Osteocyte (in vitro differentiated cells): ENCODE measurements around the gene HADHA. TPM values are rescaled to one million over a fixed set of nuclear protein-coding genes. Genes with fewer than 3 reads are reported as not detected.
"Not testable (repeated sequence)": the region's sequence is repeated elsewhere in the genome, so short reads cannot be mapped to it uniquely, and the experiment has no call there.

Experiments
- DNase-seq: peaks from one replicate; pipeline ENCODE4 v3.0.0; 2021; ENCODE audit warnings: mixed read lengths; ENCODE audit not compliant: unreplicated experiment; ENCODE audit errors: extremely low spot score
- H3K27ac Mint-ChIP-seq: one replicate; pipeline ENCODE4 v1.8.0; 2021; ENCODE audit warnings: mild to moderate bottlenecking, mixed read lengths; ENCODE audit not compliant: unreplicated experiment
- H3K27me3 Mint-ChIP-seq: one replicate; pipeline ENCODE4 v1.8.0; 2021; ENCODE audit warnings: mixed read lengths; ENCODE audit not compliant: unreplicated experiment
- H3K36me3 Mint-ChIP-seq: one replicate; pipeline ENCODE4 v1.8.0; 2021; ENCODE audit warnings: mixed read lengths; ENCODE audit not compliant: unreplicated experiment
- H3K4me1 Mint-ChIP-seq: one replicate; pipeline ENCODE4 v1.8.0; 2021; ENCODE audit warnings: mixed read lengths; ENCODE audit not compliant: unreplicated experiment
- H3K4me3 Mint-ChIP-seq: one replicate; pipeline ENCODE4 v1.8.0; 2021; ENCODE audit warnings: mild to moderate bottlenecking, moderate library complexity, mixed read lengths; ENCODE audit not compliant: unreplicated experiment
- H3K9me3 Mint-ChIP-seq: one replicate; pipeline ENCODE4 v1.8.0; 2021; ENCODE audit warnings: mixed read lengths; ENCODE audit not compliant: unreplicated experiment
- total RNA-seq: library from RNA; stranded (reverse); gene quantifications from 2 replicates; pipeline ENCODE4 v1.2.1, GENCODE V29; 2021
- TF ChIP-seq, protein P1 (sequence below): fragments of 200-600 bp; sonication (generic); IDR thresholded peaks from 2 replicates; pipeline ENCODE4 v1.5.0; 2021; ENCODE audit warnings: antibody characterized with exemption, mild to moderate bottlenecking, moderate library complexity

Gene HADHA
- total RNA-seq, 1 donor from 2014 or later, result 114 TPM

DNA sequence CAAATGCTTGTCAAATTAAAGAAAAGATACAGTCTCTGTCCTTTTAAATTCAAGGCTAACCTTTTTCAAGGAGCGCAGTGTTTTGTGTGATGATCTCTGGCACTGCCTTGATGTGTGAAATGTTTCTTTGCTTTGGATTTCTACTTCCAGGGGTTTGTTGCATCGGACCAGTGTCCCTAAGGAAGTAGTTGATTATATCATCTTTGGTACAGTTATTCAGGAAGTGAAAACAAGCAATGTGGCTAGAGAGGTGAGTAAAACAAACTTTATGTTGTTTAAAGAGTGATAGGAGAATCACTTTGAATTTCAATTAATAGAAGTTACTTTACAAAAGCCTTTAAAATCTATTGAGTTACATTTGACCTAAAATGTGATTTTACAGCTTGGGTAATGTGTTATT is 29.1 kb upstream of the HADHA start:
- no peak for DNase-seq
- Mint-ChIP-seq H3K27ac (peak overlapping the region; percentile 83), H3K9me3 (no peaks in the 10 kb centered on the region)

GRCh38 chr2:26270373-26270772 is 25.9 kb upstream of the HADHA start:
- Mint-ChIP-seq H3K36me3 (peaks cover 21% of the 10 kb centered on the region), H3K9me3 (no peaks in the 10 kb centered on the region), H3K27ac (no peak overlapping the region), H3K27me3 (no peaks in the 10 kb centered on the region), H3K4me3 (no peak overlapping the region), H3K4me1 (peaks cover 9% of the 10 kb centered on the region)
- no peak for DNase-seq
- TF ChIP-seq, protein P1, sequence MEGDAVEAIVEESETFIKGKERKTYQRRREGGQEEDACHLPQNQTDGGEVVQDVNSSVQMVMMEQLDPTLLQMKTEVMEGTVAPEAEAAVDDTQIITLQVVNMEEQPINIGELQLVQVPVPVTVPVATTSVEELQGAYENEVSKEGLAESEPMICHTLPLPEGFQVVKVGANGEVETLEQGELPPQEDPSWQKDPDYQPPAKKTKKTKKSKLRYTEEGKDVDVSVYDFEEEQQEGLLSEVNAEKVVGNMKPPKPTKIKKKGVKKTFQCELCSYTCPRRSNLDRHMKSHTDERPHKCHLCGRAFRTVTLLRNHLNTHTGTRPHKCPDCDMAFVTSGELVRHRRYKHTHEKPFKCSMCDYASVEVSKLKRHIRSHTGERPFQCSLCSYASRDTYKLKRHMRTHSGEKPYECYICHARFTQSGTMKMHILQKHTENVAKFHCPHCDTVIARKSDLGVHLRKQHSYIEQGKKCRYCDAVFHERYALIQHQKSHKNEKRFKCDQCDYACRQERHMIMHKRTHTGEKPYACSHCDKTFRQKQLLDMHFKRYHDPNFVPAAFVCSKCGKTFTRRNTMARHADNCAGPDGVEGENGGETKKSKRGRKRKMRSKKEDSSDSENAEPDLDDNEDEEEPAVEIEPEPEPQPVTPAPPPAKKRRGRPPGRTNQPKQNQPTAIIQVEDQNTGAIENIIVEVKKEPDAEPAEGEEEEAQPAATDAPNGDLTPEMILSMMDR, result no peak

More for the DNA sequence above, 29.1 kb upstream of the HADHA start:
- Mint-ChIP-seq H3K4me1 (peaks cover 9% of the 10 kb centered on the region), H3K4me3 (no peak overlapping the region), H3K36me3 (peaks cover 25% of the 10 kb centered on the region), H3K27me3 (no peaks in the 10 kb centered on the region)
- TF ChIP-seq, protein P1, result no peak

DNA sequence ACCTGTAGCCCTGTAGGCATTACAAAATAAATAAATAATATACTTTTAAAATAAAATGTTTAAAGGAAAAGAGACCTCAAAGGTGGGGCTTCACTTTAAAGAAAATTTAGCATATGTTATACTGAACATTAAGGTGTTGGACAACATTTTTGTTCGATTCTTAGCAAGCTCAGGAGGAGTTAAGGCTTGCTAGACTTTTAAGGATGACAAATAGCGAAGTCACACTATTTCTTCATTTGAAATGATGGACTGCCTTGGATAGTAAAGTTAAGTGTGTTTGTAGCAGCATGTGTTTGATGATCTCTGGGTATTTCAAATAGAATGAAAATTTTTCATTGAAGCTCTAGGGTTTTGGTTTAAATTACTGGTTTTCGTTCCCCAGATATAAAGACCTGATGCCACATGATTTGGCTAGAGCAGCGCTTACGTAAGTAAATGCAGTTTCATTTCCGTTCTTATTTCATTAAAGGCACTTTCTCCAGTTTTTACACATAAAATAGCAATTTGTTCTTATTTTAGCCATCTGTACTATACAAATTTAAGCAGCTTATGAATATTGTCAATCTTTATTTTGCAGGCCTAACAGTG is 25.2 kb upstream of the HADHA start:
- Mint-ChIP-seq H3K36me3 (peaks cover 21% of the 10 kb centered on the region), H3K4me3 (no peak overlapping the region), H3K27ac (no peak overlapping the region), H3K9me3 (no peaks in the 10 kb centered on the region), H3K4me1 (peaks cover 9% of the 10 kb centered on the region), H3K27me3 (no peaks in the 10 kb centered on the region)
- TF ChIP-seq, protein P1, result no peak
- no peak for DNase-seq

DNA sequence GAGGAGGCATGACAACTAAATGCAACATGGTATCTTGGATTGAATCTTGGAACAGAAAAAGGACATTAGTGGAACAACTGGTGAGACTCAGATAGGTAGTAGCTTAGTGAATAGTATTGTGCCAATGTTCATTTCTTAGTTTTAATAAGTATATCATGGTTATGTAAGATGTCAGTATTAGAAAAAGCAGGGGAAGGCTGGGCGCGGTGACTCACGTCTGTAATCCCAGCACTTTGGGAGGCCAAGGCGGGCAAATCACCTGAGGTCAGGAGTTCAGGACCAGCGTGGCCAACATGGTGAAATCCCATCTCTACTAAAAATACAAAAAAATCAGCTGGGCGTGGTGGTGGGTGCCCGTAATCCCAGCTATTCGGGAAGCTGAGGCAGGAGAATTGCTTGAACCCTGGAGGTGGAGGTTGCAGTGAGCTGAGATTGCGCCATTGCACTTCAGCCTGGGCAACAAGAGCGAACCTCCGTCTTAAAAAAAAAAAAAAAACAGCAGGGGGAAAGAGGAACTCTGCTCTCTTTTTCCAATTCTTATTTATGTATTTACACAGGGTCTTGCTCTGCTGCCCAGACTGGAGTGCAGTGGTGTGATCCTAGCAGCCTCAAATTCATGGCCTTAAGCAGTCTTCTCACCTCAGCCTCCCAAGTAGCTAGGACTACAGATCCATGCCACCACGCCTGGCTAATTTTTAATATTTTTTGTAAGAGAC is 24.4 kb upstream of the HADHA start:
- H3K9me3 Mint-ChIP-seq, DNase-seq, H3K4me3 Mint-ChIP-seq, H3K27me3 Mint-ChIP-seq, H3K4me1 Mint-ChIP-seq, H3K27ac Mint-ChIP-seq: not testable (repeated sequence)
- peaks cover 23% of the 10 kb centered on the region for H3K36me3 Mint-ChIP-seq

DNA sequence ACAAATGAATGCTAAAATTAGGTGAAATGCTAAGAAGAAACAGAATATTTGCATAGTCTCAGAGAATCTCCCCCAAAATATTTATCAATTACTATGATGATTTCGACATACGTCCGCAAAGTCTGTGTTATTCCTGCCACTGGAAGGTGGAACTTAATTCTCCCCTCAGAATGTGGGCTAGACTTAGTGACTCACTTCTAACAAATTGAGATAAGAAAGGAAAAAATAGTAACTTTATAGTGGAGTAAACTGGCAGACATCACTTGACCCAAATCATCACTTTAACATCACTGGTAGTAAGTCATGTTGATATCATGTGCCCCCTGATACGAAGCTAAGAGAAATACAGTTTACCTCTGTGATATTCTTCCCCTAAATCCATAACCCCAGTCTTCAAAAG is 23.8 kb upstream of the HADHA start:
- no peaks in the 10 kb centered on the region for H3K9me3 Mint-ChIP-seq
- H3K4me3 Mint-ChIP-seq, result no peak overlapping the region
- no peaks in the 10 kb centered on the region for H3K27me3 Mint-ChIP-seq
- peaks cover 26% of the 10 kb centered on the region for H3K36me3 Mint-ChIP-seq
- no peak overlapping the region for H3K27ac Mint-ChIP-seq
- TF ChIP-seq, protein P1, result no peak
- no peak for DNase-seq
- no peaks in the 10 kb centered on the region for H3K4me1 Mint-ChIP-seq

DNA sequence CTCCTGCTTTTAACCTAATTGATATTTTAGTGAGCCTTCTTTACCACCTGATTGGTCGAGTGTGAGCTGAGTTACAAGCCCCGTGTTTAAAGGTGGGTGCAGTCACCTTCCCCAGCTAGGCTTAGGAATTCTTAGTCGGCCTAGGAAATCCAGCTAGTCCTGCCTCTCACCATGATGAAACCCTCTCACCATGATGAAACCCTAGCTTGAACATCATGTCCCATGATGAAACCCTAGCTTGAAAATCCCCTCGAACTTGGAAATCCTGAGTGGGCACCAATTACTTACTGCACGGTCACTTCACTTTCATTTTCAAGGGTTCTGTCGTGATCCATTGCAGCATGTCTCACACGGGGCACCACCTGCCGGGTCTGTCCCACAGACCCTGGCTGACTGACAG is 14.4 kb upstream of the HADHA start:
- H3K27ac Mint-ChIP-seq, H3K9me3 Mint-ChIP-seq, H3K4me1 Mint-ChIP-seq, H3K4me3 Mint-ChIP-seq, DNase-seq, H3K27me3 Mint-ChIP-seq: not testable (repeated sequence)
- peaks cover 20% of the 10 kb centered on the region for H3K36me3 Mint-ChIP-seq
